Heart left ventricle (tissue), 16 donors: ENCODE measurements around the gene ZNHIT6. TPM values are rescaled to one million over a fixed set of nuclear protein-coding genes. Genes with fewer than 3 reads are reported as not detected.

Source experiments
- ATAC-seq, 4 donors: fragments of 200-7000 bp; cut with Tn5 transposase; one replicate each; pipeline ENCODE4 v1.9.1; 2020 to 2022; ENCODE audit warnings: moderate library complexity in 4 of 4, mild to moderate bottlenecking in 3 of 4, moderate number of reproducible peaks in 1 of 4
- DNase-seq, 5 donors: peaks; one replicate each; pipeline ENCODE4 v3.0.0-alpha.2; 2020
- H3K27ac ChIP-seq, 12 donors: fragments of 200-600 bp; sonication (generic) in 4 of 12; one replicate each; pipeline versions ENCODE4 v1.5.0 to v1.8.0; 2016 to 2022; ENCODE audit warnings: mild to moderate bottlenecking in 2 of 12
- H3K27me3 ChIP-seq, 9 donors: fragments of 200-600 bp; sonication (generic) in 2 of 9; one replicate each; pipeline versions ENCODE4 v1.5.1 to v1.8.0; 2016 to 2022; ENCODE audit warnings: mild to moderate bottlenecking in 3 of 9
- H3K36me3 ChIP-seq, 9 donors: fragments of 200-600 bp; sonication (generic) in 2 of 9; one replicate each; pipeline versions ENCODE4 v1.5.0 to v1.8.0; 2018 to 2022; ENCODE audit warnings: mild to moderate bottlenecking in 2 of 9
- H3K4me1 ChIP-seq, 12 donors: fragments of 200-600 bp; sonication (generic) in 4 of 12; one replicate each; pipeline versions ENCODE4 v1.5.0 to v1.8.0; 2016 to 2022; ENCODE audit warnings: mild to moderate bottlenecking in 3 of 12
- H3K4me3 ChIP-seq, 12 donors: fragments of 200-600 bp; sonication (generic) in 4 of 12; one replicate each; pipeline versions ENCODE4 v1.5.0 to v1.8.0; 2017 to 2022; ENCODE audit warnings: mild to moderate bottlenecking in 9 of 12, moderate library complexity in 4 of 12
- H3K9me3 ChIP-seq, 12 donors: fragments of 200-600 bp; sonication (generic) in 4 of 12; one replicate each; pipeline versions ENCODE4 v1.5.0 to v1.8.0; 2016 to 2022; ENCODE audit warnings: mild to moderate bottlenecking in 1 of 12
- POLR2A ChIP-seq, 2 donors: fragments of 450-650 bp; IDR thresholded peaks; one replicate each; pipeline ENCODE4 v1.6.1; 2017; ENCODE audit warnings: antibody characterized with exemption in 2 of 2, mild to moderate bottlenecking in 2 of 2, moderate library complexity in 2 of 2
- WGBS, 4 donors: extraction: QIAGEN DNeasy Blood & Tissue Kit in 2 of 4; methylation state at CpG; one replicate each; pipeline versions ENCODE4 v1.1.5 to v1.1.7; 2013 to 2018; 5-methylcytosine and 5-hydroxymethylcytosine counted together
- intact Hi-C, 10 donors: fragments of 100-400 bp; cut with DNase I; formaldehyde crosslinking; loops; one replicate each; pipeline versions ENCODE4 v1.11.1 to v1.14.2; 2022
- polyA plus RNA-seq, 2 donors: library from polyadenylated mRNA; stranded (reverse); fragments of 200-250 nt; gene quantifications; one replicate each; pipeline ENCODE4 v1.2.3, GENCODE V29; 2013
- total RNA-seq, 9 donors: library from RNA; depleted of rRNA in 2 of 9; stranded (reverse); fragments of >200 nt in 2 of 9; fragmentation: NEBNext Ultra II Directional in 3 of 9; extraction: Animal tissue kit (Norgen Biotek cat#: 25700) in 3 of 9; gene quantifications; one replicate each; pipeline versions ENCODE4 v1.1.0 to v1.2.4, GENCODE V29; 2016 to 2023
- TF ChIP-seq, protein P1 (sequence below), 12 donors: fragments of 200-600 bp; sonication (generic) in 4 of 12; IDR thresholded peaks; one replicate each; pipeline versions ENCODE4 v1.5.0 to v1.8.0; 2018 to 2022; ENCODE audit warnings: antibody characterized with exemption in 12 of 12, mild to moderate bottlenecking in 5 of 12
- donor health status: ischemic (EF 13 %, LVEDD 7.1; RV severe dilation, severe dysfunction).
- donor health status: healthy with polysubstance abuse.
- donor health status: DM: no; HTN: yes; CAD: no.
- donor health status: DM: no; HTN: no; CAD: no.
- donor health status: ischemic (EF 25% LVEDD 6.9; RV normal size, moderate dysfunction).
- donor health status: ischemic (EF 25% LVEDD 5.7; RV mildly dilated, moderate dysfunction).
- donor health status: healthy.
- donor health status: DM: yes; HTN: yes; CAD: no.
- donor health status: ischemic (EF 35%, LVEDD 5.7; RV mildly dilated, moderate dysfunction).
- donor health status: nonischemic (EF 11% LVEDD 7.7; RV severe dilation, severe dysfunction).
- donor health status: DM: yes; HTN: yes; CAD: no.
- donor health status: PGD.
- donor health status: ischemic (EF 29% LVEDD 5.4; RV normal size, mild dysfunction).
- donor health status: nonischemic (EF 23%, LVEDD 6.1; RV moderate dilation, normal function).

ZNHIT6 gene
- total and polyA plus RNA-seq, 11 donors: 7.1 to 12.8 (median 9.9) TPM

DNA sequence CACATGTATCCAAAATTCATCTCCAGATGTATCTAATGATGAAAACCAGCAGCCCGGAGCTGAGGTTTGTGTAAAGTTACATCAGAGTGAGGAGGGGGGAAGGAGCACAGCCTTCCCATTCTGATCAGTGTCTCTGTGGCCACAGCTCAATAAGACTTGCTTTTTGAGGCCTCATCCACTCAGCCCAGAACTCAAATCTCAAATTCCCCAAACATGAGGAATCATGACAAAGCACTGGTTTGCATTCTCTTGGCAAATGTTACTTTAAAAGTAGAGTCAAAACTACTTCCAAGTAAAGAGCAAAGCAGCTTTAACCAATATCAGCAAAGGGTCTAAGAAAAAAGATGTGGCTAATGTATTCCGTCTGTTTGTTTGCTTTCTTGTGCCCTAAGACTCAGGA lies 96.8 kb downstream of the ZNHIT6 start:
- intact Hi-C loops: loop anchor here in 1 of 10 donors (5.0 kb wide), 1 partner anchor 96 kb away; the partner anchor contains the start of gene ZNHIT6
- peak overlapping the region in 5 of 12 donors; percentile 50 to 86 (median 66) for H3K27ac ChIP-seq
- ATAC-seq (peak in 1 of 4 donors; percentile 19), DNase-seq (no peak)
- H3K27me3 ChIP-seq: no peaks in the 10 kb centered on the region
- 67 to 87% (median 82%) methylated on average over 2 of the region's 2 CpGs for WGBS, 4 donors
- H3K9me3 ChIP-seq: no peaks in the 10 kb centered on the region
- TF ChIP-seq POLR2A (IDR thresholded peaks at IDR 0.05): no peak
- TF ChIP-seq, protein P1, sequence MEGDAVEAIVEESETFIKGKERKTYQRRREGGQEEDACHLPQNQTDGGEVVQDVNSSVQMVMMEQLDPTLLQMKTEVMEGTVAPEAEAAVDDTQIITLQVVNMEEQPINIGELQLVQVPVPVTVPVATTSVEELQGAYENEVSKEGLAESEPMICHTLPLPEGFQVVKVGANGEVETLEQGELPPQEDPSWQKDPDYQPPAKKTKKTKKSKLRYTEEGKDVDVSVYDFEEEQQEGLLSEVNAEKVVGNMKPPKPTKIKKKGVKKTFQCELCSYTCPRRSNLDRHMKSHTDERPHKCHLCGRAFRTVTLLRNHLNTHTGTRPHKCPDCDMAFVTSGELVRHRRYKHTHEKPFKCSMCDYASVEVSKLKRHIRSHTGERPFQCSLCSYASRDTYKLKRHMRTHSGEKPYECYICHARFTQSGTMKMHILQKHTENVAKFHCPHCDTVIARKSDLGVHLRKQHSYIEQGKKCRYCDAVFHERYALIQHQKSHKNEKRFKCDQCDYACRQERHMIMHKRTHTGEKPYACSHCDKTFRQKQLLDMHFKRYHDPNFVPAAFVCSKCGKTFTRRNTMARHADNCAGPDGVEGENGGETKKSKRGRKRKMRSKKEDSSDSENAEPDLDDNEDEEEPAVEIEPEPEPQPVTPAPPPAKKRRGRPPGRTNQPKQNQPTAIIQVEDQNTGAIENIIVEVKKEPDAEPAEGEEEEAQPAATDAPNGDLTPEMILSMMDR (IDR thresholded peaks at IDR 0.05): no peak
- H3K36me3 ChIP-seq: no peaks in the 10 kb centered on the region
- H3K4me3 ChIP-seq: no peak overlapping the region
- peaks cover 0 to 24% (median 8%) of the 10 kb centered on the region in 12 donors for H3K4me1 ChIP-seq

DNA sequence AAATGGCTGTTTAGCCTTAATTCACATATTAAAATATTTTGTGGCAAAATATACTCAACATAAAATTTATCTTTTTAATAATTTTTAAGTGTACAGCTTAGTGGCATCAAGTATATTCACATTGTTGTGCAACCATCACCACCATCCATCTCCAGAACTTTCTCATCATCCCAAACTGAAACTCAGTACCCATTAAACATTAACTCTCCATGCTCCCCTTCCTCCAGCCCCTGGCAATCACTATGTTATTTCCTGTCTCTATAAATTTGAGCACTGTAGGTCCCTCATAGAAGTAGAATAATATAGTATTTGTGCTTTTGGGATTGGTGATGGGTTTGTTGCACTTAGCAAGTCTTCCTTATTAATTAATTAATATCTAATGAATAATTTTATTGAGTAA lies 98.3 kb downstream of the ZNHIT6 start:
- ATAC-seq: no peak
- Histone ChIP-seq H3K27me3 (no peaks in the 10 kb centered on the region), H3K4me1 (peaks cover 0 to 24% (median 8%) of the 10 kb centered on the region in 12 donors), H3K4me3 (no peak overlapping the region), H3K27ac (no peak overlapping the region), H3K36me3 (no peaks in the 10 kb centered on the region), H3K9me3 (no peaks in the 10 kb centered on the region)
- TF ChIP-seq, protein P1 (IDR thresholded peaks at IDR 0.05): no peak
- no peak for TF ChIP-seq POLR2A (IDR thresholded peaks at IDR 0.05)
- DNase-seq: no peak
- intact Hi-C loops: loop anchor here in 1 of 10 donors (5.0 kb wide), 1 partner anchor 97 kb away; the partner anchor contains the start of gene ZNHIT6

DNA sequence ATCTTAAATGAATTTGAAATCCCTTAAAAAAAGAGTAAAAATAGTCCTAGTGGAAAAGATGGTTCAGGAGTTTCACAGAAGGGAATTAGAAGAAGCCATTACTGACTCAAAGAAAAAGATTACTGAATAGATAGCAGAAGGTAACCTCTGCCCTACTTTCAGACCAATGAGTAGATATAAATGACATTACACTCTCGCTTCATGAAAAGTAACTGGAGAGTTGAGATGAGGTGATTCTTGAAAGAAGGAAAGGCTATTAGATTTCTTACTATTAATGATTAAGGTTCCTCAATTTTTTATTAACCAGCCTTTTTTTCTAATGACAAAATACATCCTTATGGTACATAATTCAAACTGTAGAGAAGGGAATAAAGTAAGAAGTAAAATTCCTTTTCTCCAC lies 99.4 kb downstream of the ZNHIT6 start:
- intact Hi-C loops: no loop called here
- H3K4me3 ChIP-seq: no peak overlapping the region
- no peaks in the 10 kb centered on the region for H3K36me3 ChIP-seq
- peaks cover 0 to 24% (median 8%) of the 10 kb centered on the region in 12 donors for H3K4me1 ChIP-seq
- DNase-seq: no peak
- no peak for ATAC-seq
- no peak overlapping the region for H3K27ac ChIP-seq
- no peaks in the 10 kb centered on the region for H3K27me3 ChIP-seq
- TF ChIP-seq POLR2A (IDR thresholded peaks at IDR 0.05): no peak
- TF ChIP-seq, protein P1 (IDR thresholded peaks at IDR 0.05): no peak
- 92 to 98% (median 96%) methylated on average over 1 of the region's 1 CpG for WGBS, 4 donors
- H3K9me3 ChIP-seq: no peaks in the 10 kb centered on the region

DNA sequence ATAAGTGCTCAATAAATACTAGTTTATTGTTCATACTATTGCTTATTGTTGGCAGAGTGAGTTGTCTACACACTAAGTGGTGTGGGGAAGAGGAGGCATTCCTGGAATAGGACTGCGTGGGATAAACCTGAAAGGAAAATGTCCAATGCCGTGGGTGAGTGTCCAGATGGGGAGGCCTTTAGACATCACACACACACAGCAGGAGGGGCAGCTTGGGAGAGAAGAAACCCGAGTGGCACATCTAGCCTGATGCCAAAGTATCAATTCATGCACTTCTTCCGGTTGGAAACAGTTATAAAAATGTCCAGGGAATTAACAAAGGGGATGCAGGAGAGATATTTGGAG lies 100.3 kb downstream of the ZNHIT6 start:
- no peak for TF ChIP-seq POLR2A (IDR thresholded peaks at IDR 0.05)
- TF ChIP-seq, protein P1 (IDR thresholded peaks at IDR 0.05): no peak
- Histone ChIP-seq H3K4me3 (no peak overlapping the region), H3K27me3 (no peaks in the 10 kb centered on the region), H3K27ac (no peak overlapping the region), H3K36me3 (no peaks in the 10 kb centered on the region), H3K9me3 (no peaks in the 10 kb centered on the region), H3K4me1 (peaks cover 0 to 18% (median 7%) of the 10 kb centered on the region in 12 donors)
- WGBS, 4 donors: 84 to 93% (median 87%) methylated on average over 4 of the region's 4 CpGs
- ATAC-seq: no peak
- no peak for DNase-seq
- intact Hi-C loops: no loop called here
